Hematopoietic multipotent progenitor cell treated with erythropoietin and hydrocortisone succinate and interleukin-3 and kit ligand, for 8 days (in vitro differentiated cells): ENCODE measurements around the gene KCNH8.

Experiments
- DNase-seq: peaks from one replicate; pipeline ENCODE4 v3.0.0-alpha.2; 2015

Gene KCNH8

GRCh38 chr3:19392150-19392549, 243.8 kb downstream of the KCNH8 start:
- DNase-seq, result no peak

- no peak for DNase-seq
These were observed 246.6 kb downstream of the KCNH8 start for GRCh38 chr3:19394946-19395345.

- no peak for DNase-seq
These were observed 248.4 kb downstream of the KCNH8 start for GRCh38 chr3:19396726-19397125.

GRCh38 chr3:19399356-19399755, 251.0 kb downstream of the KCNH8 start:
- no peak for DNase-seq

- DNase-seq, result no peak
These were observed 251.5 kb downstream of the KCNH8 start for GRCh38 chr3:19399836-19400235.

GRCh38 chr3:19420159-19420558, 271.8 kb downstream of the KCNH8 start:
- no peak for DNase-seq

- no peak for DNase-seq
These were observed 277.5 kb downstream of the KCNH8 start for GRCh38 chr3:19425825-19426224.

- no peak for DNase-seq
These were observed 279.3 kb downstream of the KCNH8 start for GRCh38 chr3:19427422-19428149.

GRCh38 chr3:19428729-19429128, 280.4 kb downstream of the KCNH8 start:
- DNase-seq, result no peak

GRCh38 chr3:19432669-19433068, 284.4 kb downstream of the KCNH8 start:
- DNase-seq, result no peak

- no peak for DNase-seq
These were observed 288.4 kb downstream of the KCNH8 start for GRCh38 chr3:19436746-19437145.

- no peak for DNase-seq
These were observed 291.6 kb downstream of the KCNH8 start for GRCh38 chr3:19439944-19440343.

GRCh38 chr3:19446138-19446537, 297.8 kb downstream of the KCNH8 start:
- no peak for DNase-seq

- no peak for DNase-seq
These were observed 298.4 kb downstream of the KCNH8 start for GRCh38 chr3:19446687-19447086.

- DNase-seq, result no peak
These were observed 307.2 kb downstream of the KCNH8 start for GRCh38 chr3:19455546-19455945.

GRCh38 chr3:19456738-19457137, 308.4 kb downstream of the KCNH8 start:
- DNase-seq, result no peak

GRCh38 chr3:19457449-19457848, 309.1 kb downstream of the KCNH8 start:
- DNase-seq, result no peak

- no peak for DNase-seq
These were observed 319.5 kb downstream of the KCNH8 start for GRCh38 chr3:19467761-19468160.

- no peak for DNase-seq
These were observed 322.8 kb downstream of the KCNH8 start for GRCh38 chr3:19471138-19471537.

GRCh38 chr3:19473971-19474580, 325.8 kb downstream of the KCNH8 start:
- DNase-seq, result no peak

- DNase-seq, result no peak
These were observed 328.0 kb downstream of the KCNH8 start for GRCh38 chr3:19476281-19476680.

- no peak for DNase-seq
These were observed 337.0 kb downstream of the KCNH8 start for GRCh38 chr3:19485267-19485666.

- DNase-seq, result no peak
These were observed 339.1 kb downstream of the KCNH8 start for GRCh38 chr3:19487386-19487785.

GRCh38 chr3:19488939-19489338, 340.6 kb downstream of the KCNH8 start:
- no peak for DNase-seq

GRCh38 chr3:19489936-19490335, 341.6 kb downstream of the KCNH8 start:
- DNase-seq, result no peak
